ENCODE measurements around the gene LCA5L. TPM values are rescaled to one million over a fixed set of nuclear protein-coding genes. Genes with fewer than 3 reads are reported as not detected.

LCA5L gene
- total and polyA plus RNA-seq, 2 of the 13 experiments (the other 11 are each of a cell fraction or from before 2014, with no cell fraction given), result 0.13 to 0.55 TPM

- DNase-seq (ENCODE audit: low spot score), result no peak
- Histone ChIP-seq H2AFZ (ENCODE audit: low read length) (no peak overlapping the region), H3K9me3 (ENCODE audit: low read length) (no peaks in the 10 kb centered on the region), H3K27me3 (ENCODE audit: control insufficient read depth in 1 of 2, insufficient read depth in 2 of 2, low read length in 2 of 2) (no peaks in the 10 kb centered on the region), H3K27ac (ENCODE audit: extremely low read length, insufficient read depth, low read length) (no peak overlapping the region), H3K36me3 (replicated peaks in 1 of 2; ENCODE audit: control insufficient read depth in 1 of 2, insufficient read depth in 2 of 2, low read length in 2 of 2) (peaks cover 21 to 39% of the 10 kb centered on the region in 2 experiments), H3K9ac (ENCODE audit: insufficient read depth, low read depth, low read length) (no peak overlapping the region), H3K4me2 (ENCODE audit: low read depth, low read length) (no peak overlapping the region), H3K4me1 (ENCODE audit: insufficient read depth, low read length) (peaks cover 32% of the 10 kb centered on the region), H3K4me3 (replicated peaks in 1 of 3; ENCODE audit: insufficient read depth in 1 of 3, low read depth in 2 of 3, low read length in 3 of 3) (no peak overlapping the region), H4K20me1 (ENCODE audit: insufficient read depth, low read length) (peaks cover 13% of the 10 kb centered on the region; the same call in 1 of the 2 replicates), H3K79me2 (ENCODE audit: insufficient read depth, low read length) (peaks cover 29% of the 10 kb centered on the region)
- FAIRE-seq, result no peak
- in situ Hi-C loops (cut with HindIII; ENCODE audit: extremely low pct_ligation_motif_present, low pct_unique_long_range_greater_than_20kb), result no loop called here
- intact Hi-C loops (cut with micrococcal nuclease; ENCODE audit: unreplicated experiment), result no loop called here
- WGBS (ENCODE audit: low lambda C conversion rate), result 86% methylated on average over 13 of the region's 16 CpGs
- ChIA-PET CTCF (ENCODE audit: low intra/inter-chr PET ratio, low total read pairs) (no interaction called here), POLR2A (no interaction called here)
- ATAC-seq, result no peak
- TF ChIP-seq PBX3 (CRISPR knock-in tag; IDR thresholded peaks at IDR 0.05; ENCODE audit: borderline replicate concordance), result no peak
- TF ChIP-seq ZSCAN22 (CRISPR knock-in tag; IDR thresholded peaks at IDR 0.05), result no peak
- no peak for TF ChIP-seq HIVEP1 (CRISPR knock-in tag; IDR thresholded peaks at IDR 0.05)
- no peak for TF ChIP-seq PATZ1 (CRISPR knock-in tag; IDR thresholded peaks at IDR 0.05)
- TF ChIP-seq ZSCAN31 (CRISPR knock-in tag; IDR thresholded peaks at IDR 0.05; ENCODE audit: low read depth), result no peak
- no peak for TF ChIP-seq NFE2 (CRISPR knock-in tag; IDR thresholded peaks at IDR 0.05)
- TF ChIP-seq AKAP8 (CRISPR knock-in tag; IDR thresholded peaks at IDR 0.05), result no peak
- TF ChIP-seq ZNF451 (CRISPR knock-in tag; IDR thresholded peaks at IDR 0.05), result no peak
- TF ChIP-seq ZNF607 (CRISPR knock-in tag; IDR thresholded peaks at IDR 0.05; ENCODE audit: borderline replicate concordance), result no peak
- TF ChIP-seq PAX8 (CRISPR knock-in tag; IDR thresholded peaks at IDR 0.05; ENCODE audit: borderline replicate concordance), result no peak
- TF ChIP-seq ZNF350 (CRISPR knock-in tag; IDR thresholded peaks at IDR 0.05; ENCODE audit: borderline replicate concordance, low read depth), result no peak
- TF ChIP-seq KLF9 (CRISPR knock-in tag; IDR thresholded peaks at IDR 0.05; ENCODE audit: low read depth), result no peak
- TF ChIP-seq ZNF546 (CRISPR knock-in tag; conservative IDR thresholded peaks at IDR 0.05), result no peak
- no peak for TF ChIP-seq SATB2 (CRISPR knock-in tag; IDR thresholded peaks at IDR 0.05)
- TF ChIP-seq ELF4 (CRISPR knock-in tag; IDR thresholded peaks at IDR 0.05; ENCODE audit: borderline replicate concordance), result no peak
- no TSS peak for BruUV-seq (replicated peaks)
Measured at GRCh38 chr21:39390212-39390765, 55.3 kb downstream of the LCA5L start.
